ENCODE data around the gene HPD.

GRCh38 chr12:121857322-121858246, 1.1 kb downstream of the HPD start:
- TF ChIP-seq CTCF (IDR thresholded peaks at IDR 0.05), result no peak
- no peak for TF ChIP-seq POLR2A (IDR thresholded peaks at IDR 0.05)
- no peak for TF ChIP-seq POLR2AphosphoS5 (IDR thresholded peaks at IDR 0.05)
